Natural killer cell (primary cell): Measurements from ENCODE around the gene MS4A6E. TPM values are rescaled to one million over a fixed set of nuclear protein-coding genes. Genes with fewer than 3 reads are reported as not detected.
"Not testable (repeated sequence)": the region's sequence is repeated elsewhere in the genome, so short reads cannot be mapped to it uniquely, and the experiment has no call there.

Source experiments
- ATAC-seq, 3 donors: fragments of 150-1000 bp in 2 of 3; fragments of 200-7000 bp in 1 of 3; cut with Tn5 transposase; 1 replicate in 1 of 3; 2 replicates in 2 of 3; pipeline ENCODE4 v1.10.0; 2021; ENCODE audit warnings: mild to moderate bottlenecking in 2 of 3, moderate library complexity in 2 of 3
- DNase-seq, 2 donors: peaks; one replicate each; pipeline versions ENCODE4 v3.0.0 to v3.0.0-alpha.2; 2013 to 2021; ENCODE audit warnings: mixed read lengths in 1 of 2
- H3K27ac ChIP-seq: one replicate; pipeline ENCODE4 v1.5.1; 2013; ENCODE audit warnings: mild to moderate bottlenecking, low read length
- H3K27me3 ChIP-seq: one replicate; pipeline ENCODE4 v1.6.1; 2013; ENCODE audit warnings: low read length; ENCODE audit not compliant: control insufficient read depth, insufficient read depth
- H3K36me3 ChIP-seq: one replicate; pipeline ENCODE4 v1.6.1; 2013; ENCODE audit warnings: low read length; ENCODE audit not compliant: control insufficient read depth, insufficient read depth
- H3K4me1 ChIP-seq: one replicate; pipeline ENCODE4 v1.6.1; 2013; ENCODE audit warnings: low read length; ENCODE audit not compliant: control insufficient read depth, insufficient read depth
- H3K4me3 ChIP-seq: one replicate; pipeline ENCODE4 v1.5.1; 2013; ENCODE audit warnings: low read length
- H3K9me3 ChIP-seq: one replicate; pipeline ENCODE4 v1.6.1; 2013; ENCODE audit warnings: low read length; ENCODE audit not compliant: control insufficient read depth, insufficient read depth
- H3K27ac Mint-ChIP-seq, 2 donors: one replicate each; pipeline ENCODE4 v1.8.0; 2022; ENCODE audit warnings: mild to moderate bottlenecking in 2 of 2, mixed read lengths in 2 of 2, moderate library complexity in 1 of 2
- H3K27me3 Mint-ChIP-seq, 2 donors: one replicate each; pipeline ENCODE4 v1.8.0; 2022; ENCODE audit warnings: low read depth in 2 of 2, mixed read lengths in 2 of 2
- H3K36me3 Mint-ChIP-seq: one replicate; pipeline ENCODE4 v1.8.0; 2022; ENCODE audit warnings: mixed read lengths
- H3K4me1 Mint-ChIP-seq, 2 donors: one replicate each; pipeline ENCODE4 v1.8.0; 2022; ENCODE audit warnings: mixed read lengths in 2 of 2
- H3K4me3 Mint-ChIP-seq: one replicate; pipeline ENCODE4 v1.8.0; 2022; ENCODE audit warnings: mild to moderate bottlenecking, moderate library complexity, mixed read lengths
- H3K9me3 Mint-ChIP-seq, 2 donors: one replicate each; pipeline ENCODE4 v1.8.0; 2022; ENCODE audit warnings: mixed read lengths in 2 of 2
- WGBS: methylation state at CpG from one replicate; pipeline ENCODE4 v1.1.7; 2013; ENCODE audit warnings: missing lambda C conversion rate; ENCODE audit not compliant: insufficient coverage; 5-methylcytosine and 5-hydroxymethylcytosine counted together
- intact Hi-C: fragments of 100-400 bp; cut with micrococcal nuclease; formaldehyde crosslinking; loops from one replicate; pipeline ENCODE4 v1.14.2; 2022
- total RNA-seq, 4 donors: library from RNA; stranded (reverse); fragments of 120-200 nt in 1 of 4; gene quantifications; one replicate each; pipeline versions ENCODE4 v1.2.3 to v1.2.4, GENCODE V29; 2013 to 2022
- TF ChIP-seq, protein P1 (sequence below): fragments of 200-600 bp; IDR thresholded peaks from one replicate; pipeline ENCODE4 v1.8.0; 2022; ENCODE audit warnings: antibody characterized with exemption

MS4A6E gene, protein sequence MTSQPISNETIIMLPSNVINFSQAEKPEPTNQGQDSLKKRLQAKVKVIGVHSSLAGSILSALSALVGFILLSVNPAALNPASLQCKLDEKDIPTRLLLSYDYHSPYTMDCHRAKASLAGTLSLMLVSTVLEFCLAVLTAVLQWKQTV
- not detected for total RNA-seq
- not detected for total RNA-seq (2013)

GRCh38 chr11:60326955-60327354 is at the start of gene MS4A6E:
MS4A6E (plus strand) TSS chr11:60327255; CDS start chr11:60334896, 7,641 bp downstream.
- TF ChIP-seq, protein P1, sequence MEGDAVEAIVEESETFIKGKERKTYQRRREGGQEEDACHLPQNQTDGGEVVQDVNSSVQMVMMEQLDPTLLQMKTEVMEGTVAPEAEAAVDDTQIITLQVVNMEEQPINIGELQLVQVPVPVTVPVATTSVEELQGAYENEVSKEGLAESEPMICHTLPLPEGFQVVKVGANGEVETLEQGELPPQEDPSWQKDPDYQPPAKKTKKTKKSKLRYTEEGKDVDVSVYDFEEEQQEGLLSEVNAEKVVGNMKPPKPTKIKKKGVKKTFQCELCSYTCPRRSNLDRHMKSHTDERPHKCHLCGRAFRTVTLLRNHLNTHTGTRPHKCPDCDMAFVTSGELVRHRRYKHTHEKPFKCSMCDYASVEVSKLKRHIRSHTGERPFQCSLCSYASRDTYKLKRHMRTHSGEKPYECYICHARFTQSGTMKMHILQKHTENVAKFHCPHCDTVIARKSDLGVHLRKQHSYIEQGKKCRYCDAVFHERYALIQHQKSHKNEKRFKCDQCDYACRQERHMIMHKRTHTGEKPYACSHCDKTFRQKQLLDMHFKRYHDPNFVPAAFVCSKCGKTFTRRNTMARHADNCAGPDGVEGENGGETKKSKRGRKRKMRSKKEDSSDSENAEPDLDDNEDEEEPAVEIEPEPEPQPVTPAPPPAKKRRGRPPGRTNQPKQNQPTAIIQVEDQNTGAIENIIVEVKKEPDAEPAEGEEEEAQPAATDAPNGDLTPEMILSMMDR, result no peak
- peaks cover 0 to 2% of the 10 kb centered on the region in 2 donors for H3K9me3 Mint-ChIP-seq
- H3K36me3 Mint-ChIP-seq, result no peaks in the 10 kb centered on the region
- H3K27me3 Mint-ChIP-seq, result peaks cover 0 to 12% of the 10 kb centered on the region in 2 donors
- Histone ChIP-seq H3K9me3 (no peaks in the 10 kb centered on the region), H3K27ac (no peak within 1 kb of the TSS), H3K4me3 (no peak within 1 kb of the TSS), H3K27me3 (no peaks in the 10 kb centered on the region), H3K4me1 (no peaks in the 10 kb centered on the region), H3K36me3 (no peaks in the 10 kb centered on the region)
- intact Hi-C loops, result no loop called here
- no peaks in the 10 kb centered on the region for H3K4me1 Mint-ChIP-seq
- ATAC-seq (no peak), DNase-seq (no peak)
- H3K4me3 Mint-ChIP-seq, result no peak within 1 kb of the TSS
- no peak within 1 kb of the TSS for H3K27ac Mint-ChIP-seq
- 29% methylated on average over 1 of the region's 1 CpG for WGBS

- peak in 1 of 3 donors; percentile 56 for ATAC-seq
Measured at GRCh38 chr11:60280412-60280811, 46.6 kb upstream of the MS4A6E start, which contains the start of gene MS4A4A. MS4A4A (plus strand) TSS chr11:60280666; CDS start chr11:60280676, 10 bp downstream.

DNA sequence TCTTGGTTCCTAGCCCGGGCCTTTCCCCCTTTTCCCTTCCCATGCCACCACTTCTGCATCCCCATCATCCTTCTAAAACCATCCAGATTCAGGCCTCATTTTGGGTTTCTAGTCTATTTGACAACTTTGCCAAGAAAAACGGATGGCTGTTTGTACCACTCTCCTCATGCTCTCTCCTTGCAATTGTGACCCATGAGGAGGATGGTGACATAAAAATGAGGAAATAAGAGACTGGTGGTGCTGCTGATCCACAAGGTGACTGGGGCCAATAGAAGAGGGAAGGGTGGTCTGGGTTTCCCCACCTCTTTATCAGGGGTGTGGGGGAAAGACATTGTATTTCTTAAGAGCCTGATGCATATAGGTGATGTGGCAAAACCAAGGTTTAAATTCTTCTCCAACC is 45.6 kb upstream of the MS4A6E start:
- no peak overlapping the region for H3K27ac Mint-ChIP-seq
- peaks cover 10 to 15% of the 10 kb centered on the region in 2 donors for H3K27me3 Mint-ChIP-seq
- no peaks in the 10 kb centered on the region for H3K36me3 Mint-ChIP-seq
- TF ChIP-seq, protein P1, result no peak
- Histone ChIP-seq H3K9me3 (no peaks in the 10 kb centered on the region), H3K27ac (no peak overlapping the region), H3K4me1 (no peaks in the 10 kb centered on the region), H3K36me3 (no peaks in the 10 kb centered on the region), H3K4me3 (no peak overlapping the region), H3K27me3 (no peaks in the 10 kb centered on the region)
- no peaks in the 10 kb centered on the region for H3K4me1 Mint-ChIP-seq
- H3K9me3 Mint-ChIP-seq, result no peaks in the 10 kb centered on the region
- intact Hi-C loops, result no loop called here
- DNase-seq (no peak), ATAC-seq (no peak)
- WGBS, result 74% methylated on average over 2 of the region's 2 CpGs
- no peak overlapping the region for H3K4me3 Mint-ChIP-seq

More at GRCh38 chr11:60280412-60280811, 46.6 kb upstream of the MS4A6E start, which contains the start of gene MS4A4A:
- no peak for DNase-seq
- no peaks in the 10 kb centered on the region for H3K36me3 Mint-ChIP-seq
- peaks cover 10 to 15% of the 10 kb centered on the region in 2 donors for H3K27me3 Mint-ChIP-seq
- H3K9me3 ChIP-seq, result no peaks in the 10 kb centered on the region
- intact Hi-C loops, result no loop called here
- no peak within 1 kb of the TSS for H3K27ac Mint-ChIP-seq
- TF ChIP-seq, protein P1, result no peak
- H3K27me3 ChIP-seq, result no peaks in the 10 kb centered on the region
- H3K27ac ChIP-seq, result no peak within 1 kb of the TSS
- no peak within 1 kb of the TSS for H3K4me3 Mint-ChIP-seq
- H3K4me1 ChIP-seq, result no peaks in the 10 kb centered on the region
- 40% methylated on average over 3 of the region's 3 CpGs for WGBS
- H3K36me3 ChIP-seq, result no peaks in the 10 kb centered on the region
- no peak within 1 kb of the TSS for H3K4me3 ChIP-seq
- no peaks in the 10 kb centered on the region for H3K9me3 Mint-ChIP-seq
- no peaks in the 10 kb centered on the region for H3K4me1 Mint-ChIP-seq

- H3K27me3 ChIP-seq, result no peaks in the 10 kb centered on the region
- H3K4me1 Mint-ChIP-seq, result no peaks in the 10 kb centered on the region
- H3K9me3 ChIP-seq, result no peaks in the 10 kb centered on the region
- TF ChIP-seq, protein P1, result no peak
- no peaks in the 10 kb centered on the region for H3K36me3 ChIP-seq
- WGBS, result 92% methylated on average over 2 of the region's 2 CpGs
- H3K27me3 Mint-ChIP-seq, result peaks cover 8 to 15% of the 10 kb centered on the region in 2 donors
- DNase-seq (no peak), ATAC-seq (no peak)
- H3K4me1 ChIP-seq, result no peaks in the 10 kb centered on the region
- no peak overlapping the region for H3K4me3 Mint-ChIP-seq
- H3K36me3 Mint-ChIP-seq, result no peaks in the 10 kb centered on the region
- no peaks in the 10 kb centered on the region for H3K9me3 Mint-ChIP-seq
- no peak overlapping the region for H3K27ac Mint-ChIP-seq
- H3K27ac ChIP-seq, result no peak overlapping the region
- no peak overlapping the region for H3K4me3 ChIP-seq
- intact Hi-C loops, result no loop called here
Measured at GRCh38 chr11:60282286-60282685, 44.8 kb upstream of the MS4A6E start.

DNA sequence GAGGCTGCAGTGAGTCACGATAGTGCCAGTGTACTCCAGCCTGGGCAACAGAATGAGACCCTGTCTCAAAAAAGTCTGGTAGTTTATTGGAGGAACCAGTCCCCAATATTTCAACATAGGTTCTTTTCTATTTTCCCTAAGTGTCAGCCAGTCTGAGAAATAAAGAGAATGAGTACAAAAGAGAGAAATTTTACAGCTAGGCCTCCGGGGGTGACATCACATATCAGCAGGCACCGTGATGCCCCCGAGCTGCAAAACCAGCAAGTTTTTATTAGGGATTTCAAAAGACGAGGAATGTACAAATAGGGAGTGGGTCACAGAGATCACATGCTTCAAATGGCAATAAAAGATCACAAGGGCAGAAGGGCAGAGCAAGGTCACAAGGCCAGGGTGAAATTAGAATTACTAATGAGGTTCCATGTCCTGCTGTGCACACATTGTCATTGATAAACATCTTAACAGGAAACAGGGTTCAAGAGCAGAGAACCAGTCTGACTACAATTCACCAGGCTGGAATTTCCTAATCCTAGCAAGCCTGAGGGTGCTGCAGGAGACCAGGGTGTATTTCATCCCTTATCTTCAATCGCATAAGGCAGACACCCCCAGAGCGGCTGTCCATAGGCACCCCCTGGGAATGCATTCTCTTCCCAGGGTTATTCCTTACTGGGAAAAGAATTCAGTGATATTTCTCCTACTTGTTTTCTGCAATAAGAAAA is 41.5 kb upstream of the MS4A6E start:
- H3K27me3 ChIP-seq, H3K36me3 ChIP-seq, ATAC-seq, H3K4me1 ChIP-seq, DNase-seq, H3K9me3 Mint-ChIP-seq, H3K9me3 ChIP-seq, H3K27ac Mint-ChIP-seq, H3K27ac ChIP-seq, H3K4me3 ChIP-seq, intact Hi-C loops, H3K4me1 Mint-ChIP-seq, H3K4me3 Mint-ChIP-seq, H3K36me3 Mint-ChIP-seq: not testable (repeated sequence)
- peaks cover 0 to 15% of the 10 kb centered on the region in 2 donors for H3K27me3 Mint-ChIP-seq
- 91% methylated on average over 7 of the region's 7 CpGs for WGBS
